ENCODE results near the gene PROX1. TPM values are rescaled to one million over a fixed set of nuclear protein-coding genes. Genes with fewer than 3 reads are reported as not detected.

Gene PROX1, protein sequence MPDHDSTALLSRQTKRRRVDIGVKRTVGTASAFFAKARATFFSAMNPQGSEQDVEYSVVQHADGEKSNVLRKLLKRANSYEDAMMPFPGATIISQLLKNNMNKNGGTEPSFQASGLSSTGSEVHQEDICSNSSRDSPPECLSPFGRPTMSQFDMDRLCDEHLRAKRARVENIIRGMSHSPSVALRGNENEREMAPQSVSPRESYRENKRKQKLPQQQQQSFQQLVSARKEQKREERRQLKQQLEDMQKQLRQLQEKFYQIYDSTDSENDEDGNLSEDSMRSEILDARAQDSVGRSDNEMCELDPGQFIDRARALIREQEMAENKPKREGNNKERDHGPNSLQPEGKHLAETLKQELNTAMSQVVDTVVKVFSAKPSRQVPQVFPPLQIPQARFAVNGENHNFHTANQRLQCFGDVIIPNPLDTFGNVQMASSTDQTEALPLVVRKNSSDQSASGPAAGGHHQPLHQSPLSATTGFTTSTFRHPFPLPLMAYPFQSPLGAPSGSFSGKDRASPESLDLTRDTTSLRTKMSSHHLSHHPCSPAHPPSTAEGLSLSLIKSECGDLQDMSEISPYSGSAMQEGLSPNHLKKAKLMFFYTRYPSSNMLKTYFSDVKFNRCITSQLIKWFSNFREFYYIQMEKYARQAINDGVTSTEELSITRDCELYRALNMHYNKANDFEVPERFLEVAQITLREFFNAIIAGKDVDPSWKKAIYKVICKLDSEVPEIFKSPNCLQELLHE
- 0.03 to 0.26 TPM (median 0.12 TPM) in 5 replicates for total RNA-seq (2022; extraction: Qiagen RNA extraction; ENCODE audit: low read depth)

GRCh38 chr1:213987927-213988506, at the start of gene PROX1:
Gene PROX1, plus strand, starts transcription at chr1:213987973. Its CDS starts 8,563 bp downstream, at chr1:213996536.

Data from A549 treated with GW870086 at 1 μM for 4 hours (cell line).